NCI-H1105 treated with DMSO at 0.1 percent for 48 hours (cell line): ENCODE results near the gene SLAMF8.
A peak's percentile ranks its signal among the peaks of the same experiment; 100 is the strongest.

ENCODE experiments used
- DNase-seq: peaks from one replicate; lab custom pipeline; 2025; lab: John Stamatoyannopoulos, UW

Gene SLAMF8

GRCh38 chr1:159847231-159847630, 20.6 kb downstream of the SLAMF8 start:
- DNase-seq: no peak

- DNase-seq: no peak
Measured at GRCh38 chr1:159848326-159848725, 21.7 kb downstream of the SLAMF8 start.

GRCh38 chr1:159849626-159850366, 23.1 kb downstream of the SLAMF8 start:
- no peak for DNase-seq

GRCh38 chr1:159851407-159851806, 24.7 kb downstream of the SLAMF8 start:
- no peak for DNase-seq

- no peak for DNase-seq
Measured at GRCh38 chr1:159853417-159854115, 26.9 kb downstream of the SLAMF8 start.

GRCh38 chr1:159854116-159854692, 27.5 kb downstream of the SLAMF8 start:
- no peak for DNase-seq

GRCh38 chr1:159854693-159855192, 28.1 kb downstream of the SLAMF8 start:
- DNase-seq: no peak

GRCh38 chr1:159855709-159856108, 29.0 kb downstream of the SLAMF8 start:
- no peak for DNase-seq

- no peak for DNase-seq
Measured at GRCh38 chr1:159856576-159856975, 29.9 kb downstream of the SLAMF8 start.

GRCh38 chr1:159857889-159858288, 31.2 kb downstream of the SLAMF8 start:
- no peak for DNase-seq

- no peak for DNase-seq
Measured at GRCh38 chr1:159859767-159860322, 33.2 kb downstream of the SLAMF8 start.

GRCh38 chr1:159860456-159860855, 33.8 kb downstream of the SLAMF8 start:
- DNase-seq: no peak

- no peak for DNase-seq
Measured at GRCh38 chr1:159861218-159861617, 34.5 kb downstream of the SLAMF8 start.

GRCh38 chr1:159862031-159862430, 35.4 kb downstream of the SLAMF8 start:
- DNase-seq: no peak

- no peak for DNase-seq
Measured at GRCh38 chr1:159862557-159862956, 35.9 kb downstream of the SLAMF8 start, which contains the start of gene VSIG8. Gene VSIG8, minus strand, starts transcription at chr1:159862657. Its CDS starts 136 bp downstream, at chr1:159862521.

GRCh38 chr1:159864262-159864661, 37.6 kb downstream of the SLAMF8 start:
- no peak for DNase-seq

GRCh38 chr1:159866066-159866465, 39.4 kb downstream of the SLAMF8 start:
- no peak for DNase-seq

GRCh38 chr1:159866905-159867663, 40.4 kb downstream of the SLAMF8 start:
- no peak for DNase-seq

GRCh38 chr1:159867664-159868026, 41.0 kb downstream of the SLAMF8 start:
- peak; percentile 96 for DNase-seq

GRCh38 chr1:159868766-159869165, 42.1 kb downstream of the SLAMF8 start:
- no peak for DNase-seq

- no peak for DNase-seq
Measured at GRCh38 chr1:159869173-159869572, 42.5 kb downstream of the SLAMF8 start.

- DNase-seq: no peak
Measured at GRCh38 chr1:159869607-159870006, 42.9 kb downstream of the SLAMF8 start.
